Gastrocnemius medialis (tissue), 4 donors: ENCODE results near the gene CD200R1. TPM values are rescaled to one million over a fixed set of nuclear protein-coding genes. Genes with fewer than 3 reads are reported as not detected.

ENCODE experiments used
- ATAC-seq, 2 donors: fragments of 150-250 bp; one replicate each; pipeline ENCODE4 v1.9.1; 2016
- DNase-seq, 2 donors: peaks; one replicate each; pipeline ENCODE4 v3.0.0-alpha.2; 2019
- H3K27ac ChIP-seq, 4 donors: fragments of 200-600 bp; sonication (generic); 1 replicate in 1 of 4; 2 replicates in 3 of 4; pipeline ENCODE4 v1.5.1; 2016 to 2018; ENCODE audit warnings: mild to moderate bottlenecking in 2 of 4, moderate library complexity in 1 of 4
- H3K27me3 ChIP-seq, 3 donors: fragments of 200-600 bp; sonication (generic) in 2 of 3; 1 replicate in 1 of 3; 2 replicates in 2 of 3; pipeline versions ENCODE4 v1.5.1 to v1.6.0; 2016 to 2019; ENCODE audit warnings: mild to moderate bottlenecking in 1 of 3, moderate library complexity in 1 of 3
- H3K36me3 ChIP-seq, 2 donors: fragments of 200-600 bp; sonication (generic) in 1 of 2; one replicate each; pipeline ENCODE4 v1.5.1; 2017 to 2018
- H3K4me1 ChIP-seq, 2 donors: fragments of 200-600 bp; sonication (generic) in 1 of 2; one replicate each; pipeline ENCODE4 v1.5.1; 2016 to 2017; ENCODE audit warnings: mild to moderate bottlenecking in 2 of 2
- H3K4me3 ChIP-seq, 4 donors: fragments of 200-600 bp; sonication (generic) in 3 of 4; 1 replicate in 1 of 4; 2 replicates in 3 of 4; pipeline ENCODE4 v1.5.1; 2016 to 2019; ENCODE audit warnings: mild to moderate bottlenecking in 2 of 4
- H3K9me3 ChIP-seq, 3 donors: fragments of 200-600 bp; sonication (generic) in 2 of 3; 1 replicate in 1 of 3; 2 replicates in 2 of 3; pipeline ENCODE4 v1.5.1; 2016 to 2019
- POLR2A ChIP-seq, 2 donors: fragments of 450-650 bp; IDR thresholded peaks; one replicate each; pipeline ENCODE4 v1.6.1; 2017; ENCODE audit warnings: antibody characterized with exemption in 2 of 2, mild to moderate bottlenecking in 2 of 2, moderate library complexity in 2 of 2
- in situ Hi-C, 4 donors: fragments of 200-750 bp; cut with MboI; loops; one replicate each; pipeline versions ENCODE4 v1.15.0 to v1.8.0; 2017; ENCODE audit warnings: low sequenced_read_pairs in 4 of 4
- intact Hi-C: fragments of 100-400 bp; cut with DNase I; formaldehyde crosslinking; loops from one replicate; pipeline ENCODE4 v1.15.1; 2023; ENCODE audit warnings: low total_unique reads
- total RNA-seq, 4 donors: library from RNA; depleted of rRNA; stranded (reverse); fragments of >200 nt; gene quantifications; one replicate each; pipeline versions ENCODE4 v1.1.0 to v1.2.3, GENCODE V29; 2016
- TF ChIP-seq, protein P1 (sequence below), 5 experiments: fragments of 450-650 bp in 3 of 5; fragments of 200-600 bp in 2 of 5; sonication (generic) in 2 of 5; IDR thresholded peaks in 4 of 5; conservative IDR thresholded peaks in 1 of 5; 1 replicate in 4 of 5; 2 replicates in 1 of 5; pipeline ENCODE4 v1.5.1; 2016 to 2019; ENCODE audit warnings: antibody characterized with exemption in 5 of 5, mild to moderate bottlenecking in 3 of 5, moderate library complexity in 3 of 5

CD200R1 gene
- total RNA-seq, 4 donors from 2014 or later: 0.29 to 0.46 (median 0.40) TPM; not detected in 1

- ATAC-seq (no peak), DNase-seq (no peak)
- Histone ChIP-seq H3K27ac (no peak overlapping the region), H3K36me3 (no peaks in the 10 kb centered on the region), H3K4me3 (no peak overlapping the region), H3K27me3 (no peaks in the 10 kb centered on the region), H3K4me1 (no peaks in the 10 kb centered on the region), H3K9me3 (no peaks in the 10 kb centered on the region)
- intact Hi-C loops: no loop called here
- no peak for TF ChIP-seq POLR2A (IDR thresholded peaks at IDR 0.05)
- TF ChIP-seq, protein P1, sequence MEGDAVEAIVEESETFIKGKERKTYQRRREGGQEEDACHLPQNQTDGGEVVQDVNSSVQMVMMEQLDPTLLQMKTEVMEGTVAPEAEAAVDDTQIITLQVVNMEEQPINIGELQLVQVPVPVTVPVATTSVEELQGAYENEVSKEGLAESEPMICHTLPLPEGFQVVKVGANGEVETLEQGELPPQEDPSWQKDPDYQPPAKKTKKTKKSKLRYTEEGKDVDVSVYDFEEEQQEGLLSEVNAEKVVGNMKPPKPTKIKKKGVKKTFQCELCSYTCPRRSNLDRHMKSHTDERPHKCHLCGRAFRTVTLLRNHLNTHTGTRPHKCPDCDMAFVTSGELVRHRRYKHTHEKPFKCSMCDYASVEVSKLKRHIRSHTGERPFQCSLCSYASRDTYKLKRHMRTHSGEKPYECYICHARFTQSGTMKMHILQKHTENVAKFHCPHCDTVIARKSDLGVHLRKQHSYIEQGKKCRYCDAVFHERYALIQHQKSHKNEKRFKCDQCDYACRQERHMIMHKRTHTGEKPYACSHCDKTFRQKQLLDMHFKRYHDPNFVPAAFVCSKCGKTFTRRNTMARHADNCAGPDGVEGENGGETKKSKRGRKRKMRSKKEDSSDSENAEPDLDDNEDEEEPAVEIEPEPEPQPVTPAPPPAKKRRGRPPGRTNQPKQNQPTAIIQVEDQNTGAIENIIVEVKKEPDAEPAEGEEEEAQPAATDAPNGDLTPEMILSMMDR (IDR thresholded peaks at IDR 0.05 in 4 of 5, conservative IDR thresholded peaks at IDR 0.05 in 1 of 5): no peak
- in situ Hi-C loops: no loop called here
Observed at GRCh38 chr3:112884678-112885290, 90.1 kb downstream of the CD200R1 start.

GRCh38 chr3:112881891-112882290 is 93.0 kb downstream of the CD200R1 start:
- intact Hi-C loops (no loop called here), in situ Hi-C loops (no loop called here)
- Histone ChIP-seq H3K4me1 (no peaks in the 10 kb centered on the region), H3K9me3 (no peaks in the 10 kb centered on the region), H3K36me3 (no peaks in the 10 kb centered on the region), H3K27me3 (no peaks in the 10 kb centered on the region), H3K4me3 (no peak overlapping the region), H3K27ac (no peak overlapping the region)
- no peak for ATAC-seq
- DNase-seq: no peak
- TF ChIP-seq, protein P1 (IDR thresholded peaks at IDR 0.05 in 4 of 5, conservative IDR thresholded peaks at IDR 0.05 in 1 of 5): no peak
- no peak for TF ChIP-seq POLR2A (IDR thresholded peaks at IDR 0.05)

DNA sequence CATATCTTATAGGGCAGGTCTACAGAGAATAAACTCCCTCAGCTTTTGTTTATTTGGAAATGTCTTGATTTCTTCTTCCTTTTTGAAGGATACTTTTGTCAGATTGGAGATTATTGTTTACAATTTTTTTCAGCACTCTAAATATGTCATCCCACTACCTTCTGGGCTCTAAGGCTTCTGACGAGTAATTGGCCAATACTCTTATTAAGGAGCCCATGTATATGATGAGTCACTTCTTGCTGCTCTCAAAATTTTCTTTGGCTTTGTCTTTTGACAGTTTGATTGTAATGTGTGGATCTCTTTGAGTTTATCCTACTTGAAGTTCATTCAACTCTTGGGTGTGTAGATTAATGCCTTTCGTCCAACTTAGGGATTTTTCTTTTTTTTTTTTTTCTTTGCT is 99.3 kb downstream of the CD200R1 start:
- no peaks in the 10 kb centered on the region for H3K36me3 ChIP-seq
- no peaks in the 10 kb centered on the region for H3K4me1 ChIP-seq
- no peaks in the 10 kb centered on the region for H3K27me3 ChIP-seq
- H3K4me3 ChIP-seq: no peak overlapping the region
- no peak for ATAC-seq
- intact Hi-C loops: no loop called here
- H3K27ac ChIP-seq: no peak overlapping the region
- in situ Hi-C loops: no loop called here
- no peaks in the 10 kb centered on the region for H3K9me3 ChIP-seq
- TF ChIP-seq, protein P1 (IDR thresholded peaks at IDR 0.05 in 4 of 5, conservative IDR thresholded peaks at IDR 0.05 in 1 of 5): no peak
- TF ChIP-seq POLR2A (IDR thresholded peaks at IDR 0.05): no peak
- DNase-seq: no peak

- in situ Hi-C loops: no loop called here
- peaks cover 0 to 5% (median 0%) of the 10 kb centered on the region in 3 donors for H3K9me3 ChIP-seq
- intact Hi-C loops: no loop called here
- ATAC-seq (no peak), DNase-seq (no peak)
- H3K4me3 ChIP-seq: no peak overlapping the region
- no peaks in the 10 kb centered on the region for H3K27me3 ChIP-seq
- H3K4me1 ChIP-seq: no peaks in the 10 kb centered on the region
- H3K27ac ChIP-seq: no peak overlapping the region
- H3K36me3 ChIP-seq: no peaks in the 10 kb centered on the region
- TF ChIP-seq POLR2A (IDR thresholded peaks at IDR 0.05): no peak
- TF ChIP-seq, protein P1 (IDR thresholded peaks at IDR 0.05 in 4 of 5, conservative IDR thresholded peaks at IDR 0.05 in 1 of 5): no peak
Observed at GRCh38 chr3:112874725-112875124, 100.2 kb downstream of the CD200R1 start.

DNA sequence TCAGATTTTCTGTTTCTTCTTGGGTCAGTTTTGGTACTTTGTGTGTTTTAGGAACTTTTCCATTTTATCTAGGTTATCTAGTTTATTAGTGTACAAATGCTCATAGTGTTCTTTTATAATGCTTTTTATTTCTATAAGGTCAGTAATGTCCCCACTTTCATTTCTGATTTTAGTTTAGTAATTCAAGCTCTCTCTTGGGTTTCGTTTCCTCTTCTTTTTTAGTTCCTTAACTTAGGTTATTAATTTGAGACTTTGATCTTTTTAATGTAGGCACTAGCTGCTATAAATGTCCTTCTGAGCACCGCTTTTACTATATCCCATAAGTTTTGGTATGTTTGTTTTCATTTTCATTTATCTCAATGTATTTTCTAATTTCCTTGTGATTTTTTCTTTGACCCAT is 101.3 kb downstream of the CD200R1 start:
- DNase-seq: no peak
- Histone ChIP-seq H3K4me1 (no peaks in the 10 kb centered on the region), H3K27me3 (no peaks in the 10 kb centered on the region), H3K4me3 (no peak overlapping the region), H3K36me3 (no peaks in the 10 kb centered on the region), H3K9me3 (peaks cover 0 to 7% (median 0%) of the 10 kb centered on the region in 3 donors), H3K27ac (no peak overlapping the region)
- in situ Hi-C loops: no loop called here
- intact Hi-C loops: no loop called here
- ATAC-seq: no peak
- TF ChIP-seq, protein P1 (IDR thresholded peaks at IDR 0.05 in 4 of 5, conservative IDR thresholded peaks at IDR 0.05 in 1 of 5): no peak
- TF ChIP-seq POLR2A (IDR thresholded peaks at IDR 0.05): no peak
